Brain microvascular endothelial cell (primary cell): Measurements from ENCODE around the gene FNDC3B.
A peak's percentile ranks its signal among the peaks of the same experiment; 100 is the strongest.

Experiments used
- DNase-seq: peaks from one replicate; pipeline ENCODE4 v3.0.0-alpha.2; 2020
- H3K27ac ChIP-seq: fragments of 250-450 bp; sonication (Bioruptor Pico); 2 replicates; pipeline ENCODE4 v1.5.1; 2020; ENCODE audit warnings: mild to moderate bottlenecking, moderate library complexity
- H3K27me3 ChIP-seq: fragments of 250-450 bp; sonication (Bioruptor Pico); replicated peaks from 2 replicates; pipeline ENCODE4 v1.5.1; 2020; ENCODE audit warnings: mild to moderate bottlenecking
- H3K36me3 ChIP-seq: fragments of 250-450 bp; sonication (Bioruptor Pico); replicated peaks from 2 replicates; pipeline ENCODE4 v1.5.1; 2020; ENCODE audit warnings: mild to moderate bottlenecking
- H3K4me3 ChIP-seq: 2 replicates; pipeline ENCODE4 v1.5.1; 2011; ENCODE audit warnings: low read depth, mild to moderate bottlenecking, control low read depth, low read length, moderate library complexity
- in situ Hi-C: cut with HindIII; loops from 2 replicates; pipeline ENCODE4 v1.10.0; 2017; ENCODE audit warnings: low sequenced_read_pairs, low pct_ligation_motif_present
- TF ChIP-seq, protein P1 (sequence below): IDR thresholded peaks from 2 replicates; pipeline ENCODE4 v1.5.1; 2011; ENCODE audit warnings: low read depth, mild to moderate bottlenecking, moderate library complexity, low read length, control low read depth, inconsistent platforms; ENCODE audit errors: missing control alignments

Gene FNDC3B

DNA sequence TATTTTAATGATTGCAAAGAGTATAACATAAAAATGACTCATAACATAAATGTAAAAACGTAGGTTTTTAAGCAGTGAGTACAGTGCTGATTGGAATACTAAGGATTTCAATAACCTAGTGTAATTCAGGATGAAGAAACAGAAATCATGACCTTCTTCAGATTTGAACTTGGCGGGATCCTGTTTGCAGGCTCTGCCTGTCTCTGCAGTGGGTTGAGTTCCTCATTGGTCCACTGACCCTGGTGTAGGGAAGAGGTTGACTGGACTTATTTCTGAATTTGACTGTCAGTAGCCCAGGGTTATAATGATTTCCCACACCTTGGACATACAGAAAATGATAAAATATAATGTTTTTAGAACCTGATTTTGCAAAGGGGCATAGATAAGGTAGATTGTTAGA, 171.7 kb downstream of the FNDC3B start:
- Histone ChIP-seq H3K4me3 (no peak overlapping the region), H3K27me3 (no peaks in the 10 kb centered on the region), H3K36me3 (peaks cover 11% of the 10 kb centered on the region), H3K27ac (peak overlapping the region; percentile 62)
- in situ Hi-C loops, result no loop called here
- no peak for DNase-seq
- TF ChIP-seq, protein P1, sequence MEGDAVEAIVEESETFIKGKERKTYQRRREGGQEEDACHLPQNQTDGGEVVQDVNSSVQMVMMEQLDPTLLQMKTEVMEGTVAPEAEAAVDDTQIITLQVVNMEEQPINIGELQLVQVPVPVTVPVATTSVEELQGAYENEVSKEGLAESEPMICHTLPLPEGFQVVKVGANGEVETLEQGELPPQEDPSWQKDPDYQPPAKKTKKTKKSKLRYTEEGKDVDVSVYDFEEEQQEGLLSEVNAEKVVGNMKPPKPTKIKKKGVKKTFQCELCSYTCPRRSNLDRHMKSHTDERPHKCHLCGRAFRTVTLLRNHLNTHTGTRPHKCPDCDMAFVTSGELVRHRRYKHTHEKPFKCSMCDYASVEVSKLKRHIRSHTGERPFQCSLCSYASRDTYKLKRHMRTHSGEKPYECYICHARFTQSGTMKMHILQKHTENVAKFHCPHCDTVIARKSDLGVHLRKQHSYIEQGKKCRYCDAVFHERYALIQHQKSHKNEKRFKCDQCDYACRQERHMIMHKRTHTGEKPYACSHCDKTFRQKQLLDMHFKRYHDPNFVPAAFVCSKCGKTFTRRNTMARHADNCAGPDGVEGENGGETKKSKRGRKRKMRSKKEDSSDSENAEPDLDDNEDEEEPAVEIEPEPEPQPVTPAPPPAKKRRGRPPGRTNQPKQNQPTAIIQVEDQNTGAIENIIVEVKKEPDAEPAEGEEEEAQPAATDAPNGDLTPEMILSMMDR, result no peak

DNA sequence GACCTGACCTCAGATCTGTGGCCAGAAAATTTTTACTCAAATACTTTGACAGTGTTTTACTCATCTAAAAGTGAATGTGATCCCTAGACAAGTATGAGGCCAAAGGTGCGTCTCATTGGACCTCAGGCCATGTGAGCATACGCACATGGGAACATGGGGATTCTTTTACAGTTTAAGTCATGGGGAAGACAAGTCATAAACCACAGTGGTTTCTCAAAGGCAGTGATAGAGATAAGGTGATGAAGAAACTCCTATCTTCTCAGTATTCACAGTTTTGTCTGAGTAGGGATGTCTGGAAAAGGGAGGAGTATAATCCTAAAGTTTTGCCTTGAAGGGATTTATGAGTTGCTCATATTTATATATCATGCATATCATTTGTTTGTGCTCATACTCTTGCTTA, 173.8 kb downstream of the FNDC3B start:
- TF ChIP-seq, protein P1, result no peak
- H3K4me3 ChIP-seq, result no peak overlapping the region
- H3K36me3 ChIP-seq, result peaks cover 11% of the 10 kb centered on the region
- peak overlapping the region; percentile 62 for H3K27ac ChIP-seq
- H3K27me3 ChIP-seq, result no peaks in the 10 kb centered on the region
- DNase-seq, result peak; percentile 81
- in situ Hi-C loops, result no loop called here

DNA sequence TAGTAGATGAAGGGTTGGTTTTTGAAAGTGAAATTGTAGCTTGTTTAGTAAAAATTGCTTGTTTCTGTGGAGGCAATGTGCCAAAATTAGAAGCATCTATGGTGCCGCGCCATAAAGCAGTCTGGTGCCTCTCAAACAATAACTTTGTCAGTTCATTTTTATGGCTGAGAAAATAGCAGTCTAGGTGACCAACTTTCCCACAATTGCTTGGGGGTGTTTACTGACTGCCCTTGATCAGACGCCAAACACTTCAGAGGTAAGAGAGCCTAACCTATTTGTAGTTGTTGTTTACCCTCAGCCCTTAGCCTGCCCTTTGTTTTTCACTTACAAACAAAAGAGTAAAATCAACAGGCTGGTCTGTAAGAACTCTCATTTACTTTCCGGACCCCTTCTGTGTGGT, 174.5 kb downstream of the FNDC3B start:
- TF ChIP-seq, protein P1, result no peak
- no peaks in the 10 kb centered on the region for H3K27me3 ChIP-seq
- H3K36me3 ChIP-seq, result peaks cover 9% of the 10 kb centered on the region
- peak overlapping the region; percentile 62 for H3K27ac ChIP-seq
- H3K4me3 ChIP-seq, result no peak overlapping the region
- in situ Hi-C loops, result no loop called here
- DNase-seq, result no peak

DNA sequence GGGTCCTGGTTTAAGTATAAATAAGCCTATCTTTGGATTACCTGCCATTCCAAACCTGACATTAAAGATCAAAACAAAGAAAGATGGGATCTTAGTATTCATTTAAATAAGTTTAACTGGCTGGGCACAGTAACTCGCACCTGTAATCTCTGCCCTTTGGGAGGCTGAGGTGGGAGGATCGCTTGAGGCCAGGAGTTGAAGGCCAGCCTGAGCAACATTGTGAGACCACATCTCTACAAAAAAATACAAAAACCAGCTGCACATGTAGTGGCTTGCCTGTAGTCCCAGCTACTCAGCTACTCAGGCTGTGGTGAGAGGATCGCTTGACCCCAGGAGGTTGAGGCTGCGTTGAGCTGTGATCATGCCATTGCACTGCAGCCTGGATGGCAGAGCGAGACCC, 176.9 kb downstream of the FNDC3B start:
- in situ Hi-C loops, result no loop called here
- no peak overlapping the region for H3K27ac ChIP-seq
- H3K27me3 ChIP-seq, result no peaks in the 10 kb centered on the region
- no peak overlapping the region for H3K4me3 ChIP-seq
- H3K36me3 ChIP-seq, result no peaks in the 10 kb centered on the region
- TF ChIP-seq, protein P1, result no peak
- DNase-seq, result no peak

DNA sequence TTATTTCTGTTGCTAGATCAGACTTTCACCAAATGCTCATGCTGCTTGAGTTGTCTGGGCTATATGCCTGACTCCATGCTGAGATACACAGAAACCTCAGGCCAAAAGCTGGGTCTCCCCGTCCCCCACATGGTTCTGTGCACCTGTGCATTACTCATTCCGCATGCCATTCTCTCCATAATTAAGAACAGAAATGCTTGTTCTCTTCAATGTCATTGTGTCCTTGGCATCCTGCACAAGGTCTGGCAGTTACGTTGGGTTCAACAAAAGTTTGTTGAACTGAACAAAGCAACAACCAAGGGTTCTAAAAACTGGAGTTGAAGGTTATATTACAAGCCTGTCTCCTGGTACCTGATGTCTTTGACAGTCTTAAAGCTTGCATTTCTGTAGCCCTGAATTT, 177.5 kb downstream of the FNDC3B start:
- in situ Hi-C loops, result no loop called here
- H3K27me3 ChIP-seq, result no peaks in the 10 kb centered on the region
- no peak overlapping the region for H3K27ac ChIP-seq
- TF ChIP-seq, protein P1, result no peak
- H3K36me3 ChIP-seq, result no peaks in the 10 kb centered on the region
- no peak for DNase-seq
- no peak overlapping the region for H3K4me3 ChIP-seq

DNA sequence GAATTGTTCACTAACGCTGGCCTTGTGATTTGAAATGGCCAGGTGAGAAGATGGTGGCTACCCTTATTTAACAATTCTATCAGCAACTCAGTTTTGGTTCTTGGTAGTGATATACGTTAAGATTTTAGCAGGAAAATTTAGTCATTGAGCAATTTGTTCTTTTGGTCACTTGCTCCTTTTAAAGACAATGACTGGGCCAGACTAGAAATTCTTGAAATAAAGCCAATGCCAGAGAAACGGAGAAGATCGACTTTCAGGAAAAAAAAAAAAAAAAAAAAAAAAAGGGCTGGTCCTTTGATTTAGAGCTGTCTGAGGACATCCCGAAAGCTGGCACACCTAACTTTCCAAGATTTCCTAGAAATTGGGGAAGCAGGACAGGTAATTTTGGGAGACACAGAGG, 178.5 kb downstream of the FNDC3B start:
- no peak overlapping the region for H3K4me3 ChIP-seq
- H3K27ac ChIP-seq, result peak overlapping the region; percentile 33
- TF ChIP-seq, protein P1, result no peak
- DNase-seq, result no peak
- no peaks in the 10 kb centered on the region for H3K36me3 ChIP-seq
- in situ Hi-C loops, result no loop called here
- H3K27me3 ChIP-seq, result no peaks in the 10 kb centered on the region
